ENCODE results near the gene RELT. TPM values are rescaled to one million over a fixed set of nuclear protein-coding genes. Genes with fewer than 3 reads are reported as not detected.

Gene RELT
- polyA plus RNA-seq, 1 donor = 3.5 TPM

DNA sequence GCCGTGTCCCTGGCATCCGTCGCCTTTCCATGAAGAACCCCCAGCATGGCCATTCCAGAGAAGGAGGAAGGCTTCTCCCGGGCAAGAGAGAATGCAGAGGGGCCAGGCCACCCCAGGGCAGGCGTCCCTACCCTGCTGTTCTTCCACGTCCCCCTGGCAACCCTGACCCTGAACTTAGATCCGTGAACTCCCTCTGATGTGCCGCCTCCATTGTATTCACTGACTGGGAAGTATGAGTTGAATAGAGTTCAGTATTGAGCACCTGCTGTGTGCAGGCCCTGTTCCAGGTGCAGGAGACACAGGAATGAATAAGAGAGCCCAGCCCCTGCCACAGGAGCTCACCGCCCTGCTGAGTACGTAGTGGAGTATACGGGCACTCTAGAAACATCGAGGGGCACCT is 29.1 kb upstream of the RELT start:
- no peak for DNase-seq

DNA sequence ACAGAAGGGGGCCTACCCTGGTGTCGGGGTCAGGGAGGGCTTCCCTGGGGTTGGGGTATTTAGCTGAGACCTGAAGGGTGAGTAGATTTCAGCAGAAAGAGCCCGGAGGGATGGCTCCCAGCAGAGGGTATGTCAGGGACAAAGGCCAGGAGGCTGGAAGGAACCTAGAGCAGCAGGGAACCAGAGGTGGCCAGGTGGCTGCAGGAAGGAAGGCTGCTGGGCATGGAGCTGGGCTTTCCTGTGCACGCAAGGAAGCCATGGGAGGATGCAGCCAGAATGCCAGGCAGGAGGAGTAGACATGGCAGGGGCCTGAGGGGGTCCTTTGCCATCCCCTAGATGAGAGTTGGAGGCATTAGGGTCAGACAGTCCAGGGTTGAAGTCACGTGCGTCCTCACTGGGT is 27.4 kb upstream of the RELT start:
- no peak for DNase-seq

DNA sequence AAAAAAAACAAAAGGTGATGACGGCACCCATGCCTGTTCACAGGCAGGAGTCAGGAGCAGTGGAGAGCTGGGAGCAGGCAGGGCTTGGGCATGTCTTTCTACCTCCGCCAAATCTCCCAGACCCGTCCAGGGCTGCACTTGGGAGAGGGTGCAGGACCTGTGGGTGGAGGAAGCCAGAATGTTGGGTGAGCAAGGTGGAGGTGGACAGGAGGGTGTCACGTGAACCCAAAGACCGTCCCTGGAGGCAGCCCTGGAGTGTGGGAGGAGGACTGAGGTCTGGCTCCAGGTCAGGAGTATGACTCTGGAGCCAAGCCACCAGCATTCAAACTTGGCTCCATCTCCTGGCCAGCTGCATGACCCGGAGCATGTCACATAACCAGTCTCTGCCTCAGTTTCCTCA is 26.6 kb upstream of the RELT start:
- DNase-seq = no peak

DNA sequence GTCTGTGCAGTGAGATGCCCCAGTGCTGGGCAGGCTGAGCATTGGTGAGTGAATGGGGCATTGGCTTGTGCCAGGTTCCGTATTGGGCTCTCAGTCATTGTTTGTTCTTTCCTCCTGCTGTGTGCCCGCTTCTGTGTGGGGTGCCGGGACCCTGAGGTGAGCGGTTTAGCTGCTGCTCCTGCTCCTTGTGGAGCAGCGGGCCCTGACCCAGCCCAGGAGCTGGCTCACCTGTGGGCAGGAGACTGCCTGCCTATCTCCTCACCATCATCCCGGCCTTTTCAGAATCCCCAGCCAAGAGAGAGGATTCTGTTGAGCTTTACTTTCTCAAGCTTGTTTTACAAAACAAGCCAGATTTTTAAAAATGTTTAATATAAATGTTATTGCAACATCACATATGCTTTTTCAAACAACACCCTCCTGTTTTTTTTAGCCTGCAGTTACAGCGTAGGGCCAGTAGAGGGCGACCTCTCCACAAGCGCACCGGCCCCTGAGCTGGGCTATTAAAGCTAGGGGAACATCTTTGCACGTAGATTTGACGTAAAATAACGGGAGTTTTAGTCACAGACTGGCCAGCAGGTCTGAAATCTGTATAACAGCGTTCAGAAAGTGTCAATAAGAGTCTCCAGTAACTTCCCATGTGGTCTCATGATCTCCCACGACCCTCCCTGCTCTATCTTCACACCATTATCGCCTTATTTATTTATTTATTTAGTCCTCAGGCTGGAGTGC is 25.1 kb upstream of the RELT start:
- DNase-seq = no peak

DNA sequence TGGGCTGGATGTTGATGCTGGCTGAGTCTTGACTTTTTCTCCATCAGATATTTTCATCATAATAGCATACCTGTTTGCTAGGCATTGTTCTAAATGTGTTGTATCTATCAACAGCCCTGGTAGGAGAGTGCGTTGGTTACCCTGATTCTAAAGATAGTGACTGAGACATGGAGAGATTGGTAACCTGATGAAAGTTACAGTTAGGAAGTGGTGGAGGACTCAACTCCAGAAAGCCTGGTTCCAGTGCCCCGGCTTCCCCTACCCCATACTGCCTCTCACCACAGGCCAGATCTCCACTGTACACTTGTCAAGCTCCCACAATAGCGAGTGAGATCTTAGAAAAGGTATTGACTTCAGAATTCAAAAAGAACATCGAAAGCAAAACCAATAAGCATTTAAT is 22.8 kb upstream of the RELT start:
- no peak for DNase-seq

DNA sequence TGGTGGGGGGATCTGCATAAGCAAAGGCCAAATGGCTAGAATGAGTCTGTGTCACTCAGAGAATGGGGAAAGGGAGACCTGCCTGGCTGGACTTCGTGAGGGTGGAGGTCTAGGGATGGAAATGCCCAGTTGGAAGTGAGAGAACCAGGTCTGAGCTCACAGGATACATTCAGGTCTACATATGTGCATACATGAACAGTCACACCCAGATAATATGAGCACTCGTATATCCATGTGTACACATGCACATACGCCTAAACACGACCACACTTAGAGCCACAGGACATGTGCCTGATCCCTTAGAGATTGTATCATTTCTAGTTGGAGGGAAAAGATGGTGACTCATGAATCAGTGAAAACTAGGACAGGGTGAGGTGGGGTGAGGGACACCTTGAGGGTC is 21.1 kb upstream of the RELT start:
- no peak for DNase-seq

DNA sequence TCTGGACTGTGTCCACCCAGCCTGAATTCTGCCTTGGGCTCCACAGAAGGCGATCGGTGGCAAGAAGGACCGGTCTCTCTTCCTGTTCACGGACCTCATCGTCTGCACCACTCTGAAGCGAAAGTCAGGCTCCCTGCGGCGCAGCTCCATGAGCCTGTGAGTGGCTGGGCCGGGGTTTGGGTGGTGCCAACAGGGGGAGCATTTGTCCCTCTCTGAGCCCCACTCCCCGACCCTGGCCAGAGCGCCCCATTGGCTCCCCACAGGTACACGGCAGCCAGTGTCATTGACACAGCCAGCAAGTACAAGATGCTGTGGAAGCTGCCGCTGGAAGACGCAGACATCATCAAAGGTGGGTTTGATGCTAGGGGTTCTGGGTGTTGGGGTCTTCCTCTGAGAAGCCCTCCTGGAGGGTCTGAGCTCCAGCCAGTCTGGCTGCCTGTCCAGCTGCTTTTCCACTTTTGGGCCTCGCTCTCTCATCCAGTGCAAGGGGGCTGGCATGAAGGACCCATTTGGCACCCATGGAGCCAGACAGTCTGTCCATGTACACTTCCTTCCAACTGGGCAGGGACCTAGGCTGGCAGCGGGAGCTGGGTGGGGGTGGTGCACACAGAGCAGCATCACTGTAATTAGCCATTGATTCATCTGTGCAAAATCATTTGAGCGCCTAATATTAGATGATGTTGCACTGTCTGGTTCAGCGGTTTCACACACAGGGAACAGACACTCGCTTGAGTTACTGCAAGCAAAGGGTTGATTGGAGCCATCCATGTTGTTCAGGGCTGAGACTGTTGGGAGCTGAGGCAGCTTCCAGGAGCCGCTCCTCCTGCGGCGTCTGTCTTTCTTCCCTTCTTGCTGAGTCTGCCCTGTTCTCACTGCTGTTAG is 19.0 kb upstream of the RELT start:
- DNase-seq = no peak

DNA sequence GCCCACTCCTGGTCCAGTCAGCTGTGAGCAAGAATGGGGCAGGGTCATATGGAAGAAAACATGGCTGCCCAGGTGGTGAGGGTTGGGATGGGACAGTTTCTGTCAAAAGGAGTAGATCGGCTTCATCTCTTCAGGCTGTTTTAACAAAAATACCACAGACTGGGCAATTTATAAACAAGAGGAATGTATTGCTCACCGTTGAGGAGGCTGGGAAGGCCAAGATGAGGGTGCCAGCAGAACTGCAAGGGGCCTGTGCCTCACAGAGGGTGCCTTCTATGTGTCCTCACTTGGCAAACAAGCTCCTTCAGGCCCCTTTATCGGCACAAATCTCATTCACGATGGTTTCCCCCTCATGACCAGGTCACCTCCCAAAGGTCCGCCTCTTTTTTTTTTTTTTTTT is 18.1 kb upstream of the RELT start:
- DNase-seq = no peak

DNA sequence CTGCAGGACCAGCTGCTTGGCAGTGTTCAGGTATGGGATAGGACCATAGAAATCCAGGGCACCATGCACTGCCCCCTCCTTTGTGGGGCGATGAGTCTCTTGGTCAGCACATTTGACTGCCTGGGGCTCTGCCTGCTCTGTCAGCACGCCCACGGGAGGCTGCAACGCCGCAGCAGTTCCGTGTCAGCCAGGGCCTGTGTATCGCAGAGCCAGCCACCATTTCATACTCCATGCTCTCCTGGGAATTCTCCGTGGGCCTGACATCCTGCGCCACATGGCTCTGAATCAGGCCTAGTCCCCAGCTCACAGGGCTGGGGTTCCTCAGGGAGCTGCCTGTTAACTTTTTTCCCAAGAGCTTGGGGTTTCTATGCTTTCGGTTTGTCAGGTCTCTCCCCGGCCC is 16.9 kb upstream of the RELT start:
- DNase-seq = no peak

DNA sequence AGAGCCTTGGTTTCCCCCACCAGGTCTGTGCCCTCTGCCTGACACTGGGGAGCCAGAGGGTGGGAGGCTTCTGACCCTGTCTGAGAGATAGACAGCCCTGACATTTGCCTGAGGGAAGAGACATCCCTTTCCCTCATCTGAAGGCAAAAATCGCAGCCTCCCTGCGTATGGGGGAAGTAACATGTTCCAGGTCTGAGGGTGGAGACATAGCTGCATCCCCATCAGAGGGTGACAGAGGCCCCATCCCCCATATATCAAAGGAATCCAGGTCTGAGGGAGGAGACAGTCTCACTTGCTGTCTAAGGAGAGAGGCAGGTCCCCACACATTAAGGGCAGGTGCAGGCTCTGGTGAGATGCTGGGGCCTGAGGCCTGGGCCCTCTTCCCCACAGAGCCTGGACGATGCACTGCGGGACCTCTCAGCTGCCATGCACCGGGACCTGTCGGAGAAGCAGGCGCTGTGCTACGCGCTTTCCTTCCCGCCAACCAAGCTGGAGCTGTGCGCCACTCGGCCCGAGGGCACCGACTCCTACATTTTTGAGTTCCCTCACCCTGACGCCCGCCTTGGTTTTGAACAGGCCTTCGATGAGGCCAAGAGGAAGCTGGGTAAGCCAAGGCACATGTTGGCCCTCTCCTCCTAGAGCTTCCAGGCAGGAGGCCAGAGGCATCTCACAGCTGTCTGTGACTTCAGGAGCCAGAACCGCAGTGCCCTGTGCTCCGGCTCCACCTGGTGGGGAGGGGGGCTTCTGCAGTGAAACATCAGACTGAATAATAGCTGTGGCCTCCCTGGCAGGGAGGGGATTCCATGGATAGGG is 16.1 kb upstream of the RELT start:
- DNase-seq = no peak

DNA sequence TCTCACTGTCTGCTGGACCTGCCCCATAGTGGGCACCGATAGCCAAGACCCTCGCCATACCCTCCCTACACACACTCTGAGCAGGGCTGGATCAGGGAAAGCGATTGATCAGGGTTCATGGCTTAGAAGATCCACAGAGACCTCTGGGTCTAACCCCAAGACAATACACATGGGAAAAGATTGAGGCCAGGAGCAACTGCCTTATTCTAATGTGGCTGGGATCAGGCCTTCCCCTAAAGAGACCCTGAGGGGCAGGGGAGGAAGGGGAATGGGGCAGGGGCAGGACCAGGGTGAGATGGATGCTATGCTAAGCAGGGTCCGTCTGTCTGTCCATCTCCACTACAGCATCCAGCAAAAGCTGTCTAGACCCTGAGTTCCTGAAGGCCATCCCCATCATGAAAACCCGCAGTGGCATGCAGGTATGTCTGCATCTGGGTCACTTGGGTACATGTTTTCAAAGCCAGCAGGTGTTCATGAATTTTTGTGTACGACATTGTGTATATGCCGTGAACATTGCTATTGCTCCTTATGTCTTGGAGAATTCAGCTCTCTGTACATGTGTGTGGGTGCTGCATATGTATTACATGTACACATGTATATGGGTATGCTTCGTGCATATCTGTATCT is 15.3 kb upstream of the RELT start:
- no peak for DNase-seq

DNA sequence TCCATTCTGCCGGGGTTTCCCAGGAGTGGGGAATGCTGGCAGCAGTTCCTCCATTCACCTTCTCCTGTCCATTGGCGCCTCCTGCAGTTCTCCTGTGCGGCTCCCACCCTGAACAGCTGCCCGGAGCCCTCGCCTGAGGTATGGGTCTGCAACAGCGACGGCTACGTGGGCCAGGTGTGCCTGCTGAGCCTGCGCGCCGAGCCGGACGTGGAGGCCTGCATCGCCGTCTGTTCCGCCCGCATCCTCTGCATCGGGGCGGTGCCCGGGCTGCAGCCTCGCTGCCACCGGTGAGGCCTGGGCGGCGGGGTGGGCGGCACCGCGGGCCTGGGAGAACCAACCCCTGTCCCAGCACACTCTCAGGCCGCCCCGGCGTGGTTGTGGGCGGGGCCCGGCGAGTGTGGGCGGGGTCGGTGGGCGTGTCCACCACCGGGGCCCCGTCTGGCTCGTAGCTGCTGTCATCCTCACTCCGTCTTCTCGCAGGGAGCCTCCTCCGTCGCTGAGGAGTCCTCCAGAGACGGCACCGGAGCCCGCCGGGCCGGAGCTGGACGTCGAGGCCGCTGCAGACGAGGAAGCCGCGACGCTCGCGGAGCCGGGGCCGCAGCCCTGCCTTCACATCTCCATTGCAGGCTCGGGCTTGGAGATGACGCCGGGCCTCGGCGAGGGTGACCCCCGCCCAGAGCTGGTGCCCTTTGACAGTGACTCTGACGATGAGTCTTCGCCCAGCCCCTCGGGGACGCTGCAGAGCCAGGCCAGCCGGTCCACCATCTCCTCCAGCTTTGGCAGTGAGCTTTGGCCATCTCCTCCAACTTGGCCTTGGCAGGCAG is 14.0 kb upstream of the RELT start:
- no peak for DNase-seq

DNA sequence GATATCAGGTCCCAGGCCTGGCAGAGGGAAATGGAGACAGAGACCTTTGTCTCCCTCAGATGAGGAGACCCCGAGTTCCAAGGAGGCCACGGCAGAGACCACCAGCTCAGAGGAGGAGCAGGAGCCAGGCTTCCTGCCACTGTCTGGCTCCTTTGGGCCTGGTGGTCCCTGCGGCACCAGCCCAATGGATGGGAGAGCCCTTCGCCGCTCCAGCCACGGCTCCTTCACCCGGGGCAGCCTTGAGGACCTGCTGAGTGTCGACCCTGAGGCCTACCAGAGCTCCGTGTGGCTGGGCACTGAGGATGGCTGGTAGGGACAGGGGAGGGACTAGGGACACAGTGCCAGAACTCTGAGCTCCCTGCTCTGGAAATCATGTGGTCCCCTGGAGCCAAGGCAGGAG is 13.1 kb upstream of the RELT start:
- no peak for DNase-seq

DNA sequence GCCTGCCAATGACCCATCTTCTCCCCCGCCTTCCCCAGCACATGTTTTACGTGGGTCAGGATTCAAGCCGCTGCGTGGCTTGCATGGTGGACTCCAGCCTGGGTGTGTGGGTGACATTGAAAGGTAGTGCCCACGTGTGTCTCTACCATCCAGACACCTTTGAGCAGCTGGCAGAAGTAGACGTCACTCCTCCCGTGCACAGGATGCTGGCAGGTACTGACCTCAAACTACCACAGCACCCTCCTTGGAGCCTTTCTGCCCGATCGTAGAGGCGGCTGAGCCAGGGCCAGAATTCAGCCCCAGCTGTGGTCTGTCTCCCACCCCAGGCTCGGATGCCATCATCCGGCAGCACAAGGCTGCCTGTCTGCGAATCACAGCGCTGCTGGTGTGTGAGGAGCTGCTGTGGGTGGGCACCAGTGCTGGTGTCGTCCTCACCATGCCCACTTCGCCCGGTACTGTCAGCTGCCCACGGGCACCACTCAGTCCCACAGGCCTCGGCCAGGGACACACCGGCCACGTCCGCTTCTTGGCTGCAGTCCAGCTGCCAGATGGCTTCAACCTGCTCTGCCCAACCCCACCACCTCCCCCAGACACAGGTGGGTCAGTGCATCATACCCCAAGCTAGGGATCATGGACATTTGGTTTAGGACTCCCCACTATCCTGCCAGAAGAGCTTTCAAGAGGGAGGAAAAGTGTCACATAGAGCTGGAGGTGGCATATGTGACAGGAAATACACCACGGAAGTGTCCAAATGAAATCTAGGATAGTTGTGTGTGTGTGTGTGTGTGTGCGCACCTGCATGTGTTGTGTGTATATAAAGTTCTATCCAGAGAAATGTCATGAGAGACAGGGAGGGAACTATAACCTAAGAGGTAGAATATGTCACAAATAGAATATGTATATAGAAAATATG is 10.6 kb upstream of the RELT start:
- DNase-seq = no peak

DNA sequence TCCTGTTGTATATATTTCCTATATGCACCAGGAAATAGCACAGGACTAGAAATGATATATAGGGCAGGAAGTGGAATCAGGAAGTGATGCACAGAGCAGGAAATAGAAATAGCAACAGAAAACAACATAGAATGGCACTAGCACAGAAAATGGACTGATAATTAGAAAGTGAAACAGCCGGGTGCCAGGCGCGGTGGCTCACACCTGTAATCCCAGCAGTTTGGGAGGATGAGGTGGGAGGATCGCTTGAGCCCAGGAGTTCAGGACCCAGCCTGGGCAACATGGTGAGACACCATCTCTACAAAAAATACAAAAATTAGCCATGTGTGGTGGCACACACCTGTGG is 10.0 kb upstream of the RELT start:
- DNase-seq = no peak

DNA sequence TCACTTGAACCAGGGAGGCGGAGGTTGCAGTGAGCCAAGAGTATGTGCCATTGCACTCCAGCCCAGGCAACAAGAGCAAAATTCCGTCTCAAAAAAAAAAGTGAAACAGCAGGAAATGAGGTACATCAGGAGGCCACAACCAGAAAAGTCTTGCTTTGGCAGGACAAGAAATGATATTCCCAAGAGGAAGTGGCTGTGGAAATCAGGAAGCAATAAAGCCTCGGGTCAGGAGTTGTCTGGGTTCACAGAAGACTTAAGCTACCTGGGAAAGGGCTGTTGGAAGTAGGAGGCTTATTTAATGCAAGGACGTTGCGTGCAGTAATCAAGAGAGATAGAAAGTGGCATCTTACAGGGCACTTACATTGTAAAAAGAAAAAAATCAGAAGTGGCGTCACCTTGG is 9.2 kb upstream of the RELT start:
- no peak for DNase-seq

DNA sequence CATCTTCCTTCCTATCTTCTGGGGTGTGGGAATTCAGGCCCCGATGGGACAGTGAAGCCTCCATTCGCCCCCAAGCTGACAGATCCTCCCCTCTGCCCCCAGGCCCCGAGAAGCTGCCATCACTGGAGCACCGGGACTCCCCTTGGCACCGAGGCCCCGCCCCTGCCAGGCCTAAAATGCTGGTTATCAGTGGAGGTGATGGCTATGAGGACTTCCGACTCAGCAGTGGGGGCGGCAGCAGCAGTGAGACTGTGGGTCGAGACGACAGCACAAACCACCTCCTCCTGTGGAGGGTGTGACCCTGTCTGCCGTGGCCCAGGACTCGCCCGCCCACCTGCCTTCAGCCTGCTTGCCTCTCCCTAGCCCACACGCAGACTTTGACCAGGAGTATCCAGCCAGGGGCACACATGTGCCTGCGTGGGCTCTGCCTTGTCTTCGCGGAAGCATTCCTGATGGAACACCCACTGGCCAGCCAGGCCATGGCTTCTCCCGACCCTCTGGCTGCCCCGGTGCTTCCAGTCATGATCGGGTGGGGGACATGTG is 8.6 kb upstream of the RELT start:
- DNase-seq = no peak

DNA sequence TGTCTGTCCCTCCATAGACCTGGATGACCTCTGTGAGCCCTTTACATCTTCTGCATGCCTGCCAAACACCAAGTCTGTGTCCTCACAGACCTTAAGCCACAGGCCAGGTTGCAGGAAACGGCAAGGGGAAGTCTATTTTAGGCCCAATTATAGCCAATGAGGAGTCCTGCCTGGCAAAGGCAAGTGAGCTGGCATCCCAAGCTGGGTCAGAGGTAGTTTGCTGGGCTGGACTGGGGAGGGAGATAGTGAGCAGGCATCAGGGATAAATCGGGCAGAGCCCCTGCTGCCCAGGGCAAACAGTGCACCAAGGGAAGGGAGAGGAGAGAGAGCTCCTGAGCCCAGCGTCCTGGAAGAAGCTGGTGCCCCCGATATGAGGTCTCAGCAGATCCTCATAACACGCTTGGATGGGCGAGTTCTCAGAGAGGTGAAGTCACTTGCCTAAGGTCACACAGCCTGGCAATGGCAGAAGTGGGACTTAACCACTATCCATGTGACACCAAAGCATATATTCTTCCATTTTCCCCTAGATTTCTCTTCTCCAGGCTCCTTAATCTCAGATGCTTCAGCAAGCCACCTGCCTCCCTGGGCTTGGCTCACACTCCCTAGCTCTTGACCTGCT is 3.7 kb upstream of the RELT start:
- DNase-seq = no peak

DNA sequence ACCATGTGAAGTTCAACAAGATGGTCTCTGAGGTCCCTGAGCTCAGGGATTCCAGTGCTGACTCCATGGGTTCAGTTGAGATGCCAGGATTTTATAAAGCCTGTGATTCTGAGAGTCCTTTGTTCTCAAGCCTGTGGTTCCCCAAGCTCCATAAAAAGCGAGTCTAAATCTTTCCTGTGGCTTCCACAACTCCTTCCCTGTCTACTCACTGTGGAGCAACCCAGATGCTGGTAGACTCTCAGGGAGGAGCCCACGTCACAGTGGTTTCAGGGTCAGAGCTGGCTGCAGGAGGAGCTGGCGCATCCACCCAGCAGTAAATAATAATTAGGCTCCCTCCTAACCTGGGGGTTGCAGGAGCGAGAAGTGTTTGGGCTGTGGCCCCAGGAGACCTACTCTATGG is 2.0 kb upstream of the RELT start:
- no peak for DNase-seq

DNA sequence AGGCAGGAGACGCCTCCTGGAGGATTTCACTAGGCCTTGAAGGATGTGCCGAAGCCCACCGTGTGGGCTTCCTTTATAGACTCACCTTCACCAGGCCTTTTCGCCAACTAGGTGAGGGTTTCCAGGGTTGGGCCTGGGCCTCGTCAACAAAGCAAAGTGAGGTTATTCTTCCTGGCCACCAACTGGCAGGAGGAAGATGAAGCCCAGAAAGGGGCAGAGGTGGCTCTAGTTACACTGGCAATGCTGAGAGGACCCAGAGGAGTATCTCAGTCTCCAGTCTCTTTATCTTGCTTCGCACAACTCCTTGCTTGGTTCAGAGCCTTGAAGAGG is 404 bp upstream of the RELT start:
- DNase-seq = no peak

All from left kidney (tissue), 2 donors.